Sigmoid colon (tissue), 7 donors: ENCODE data around the gene HADHA. TPM values are rescaled to one million over a fixed set of nuclear protein-coding genes. Genes with fewer than 3 reads are reported as not detected.
A peak's percentile ranks its signal among the peaks of the same experiment; 100 is the strongest.

Experiments
- DNase-seq: peaks from one replicate; pipeline ENCODE4 v3.0.0-alpha.2; 2019
- H3K27ac ChIP-seq, 4 donors: fragments of 200-600 bp; sonication (generic); one replicate each; pipeline ENCODE4 v1.5.1; 2016 to 2019; ENCODE audit warnings: mild to moderate bottlenecking in 1 of 4
- H3K27me3 ChIP-seq, 3 donors: fragments of 200-600 bp; sonication (generic); one replicate each; pipeline ENCODE4 v1.5.1; 2019; ENCODE audit warnings: mild to moderate bottlenecking in 1 of 3
- H3K36me3 ChIP-seq, 4 donors: fragments of 200-600 bp; sonication (generic); one replicate each; pipeline ENCODE4 v1.5.1; 2016 to 2019
- H3K4me1 ChIP-seq, 4 donors: fragments of 200-600 bp; sonication (generic); one replicate each; pipeline ENCODE4 v1.5.1; 2017 to 2019
- H3K4me3 ChIP-seq, 4 donors: fragments of 200-600 bp; sonication (generic); one replicate each; pipeline ENCODE4 v1.5.1; 2017 to 2019; ENCODE audit warnings: mild to moderate bottlenecking in 2 of 4, moderate library complexity in 1 of 4
- H3K9me3 ChIP-seq, 4 donors: fragments of 200-600 bp in 3 of 4; sonication (generic) in 3 of 4; one replicate each; pipeline versions ENCODE4 v1.5.1 to v1.6.1; 2013 to 2019
- EP300 ChIP-seq, 4 donors: sonication (generic); formaldehyde crosslinking; IDR thresholded peaks; one replicate each; pipeline ENCODE4 v1.6.1; 2017; ENCODE audit warnings: antibody characterized with exemption in 4 of 4
- POLR2A ChIP-seq, 2 donors: fragments of 450-650 bp; IDR thresholded peaks; one replicate each; pipeline ENCODE4 v1.6.1; 2016; ENCODE audit warnings: antibody characterized with exemption in 2 of 2, mild to moderate bottlenecking in 2 of 2, moderate library complexity in 2 of 2
- POLR2AphosphoS5 ChIP-seq, 4 donors: sonication (generic); formaldehyde crosslinking; IDR thresholded peaks; one replicate each; pipeline ENCODE4 v1.6.1; 2017; ENCODE audit warnings: antibody characterized with exemption in 4 of 4
- WGBS, 2 donors: extraction: QIAGEN DNeasy Blood & Tissue Kit; methylation state at CpG; one replicate each; pipeline ENCODE4 v1.1.7; 2013; 5-methylcytosine and 5-hydroxymethylcytosine counted together
- intact Hi-C: fragments of 100-400 bp; cut with DNase I; formaldehyde crosslinking; loops from one replicate; pipeline ENCODE4 v1.15.1; 2023
- polyA plus RNA-seq, 3 donors: library from polyadenylated mRNA; stranded (reverse); fragments of 200-250 nt; gene quantifications; one replicate each; pipeline ENCODE4 v1.2.3, GENCODE V29; 2013
- total RNA-seq, 4 donors: library from RNA; depleted of rRNA; stranded (reverse); fragments of >200 nt; gene quantifications; one replicate each; pipeline ENCODE4 v1.1.0, GENCODE V29; 2016
- TF ChIP-seq, protein P1 (sequence below), 4 experiments: fragments of 450-650 bp in 3 of 4; fragments of 200-600 bp in 1 of 4; IDR thresholded peaks; one replicate each; pipeline ENCODE4 v1.5.1; 2016 to 2019; ENCODE audit warnings: antibody characterized with exemption in 4 of 4, mild to moderate bottlenecking in 3 of 4, moderate library complexity in 2 of 4
- donor health status: healthy with polysubstance abuse.
- donor health status: Bipolar disorder and iron deficiency.
- donor health status: healthy.

The HADHA gene
- total and polyA plus RNA-seq, 7 donors = 96.7 to 148 (median 122) TPM

DNA sequence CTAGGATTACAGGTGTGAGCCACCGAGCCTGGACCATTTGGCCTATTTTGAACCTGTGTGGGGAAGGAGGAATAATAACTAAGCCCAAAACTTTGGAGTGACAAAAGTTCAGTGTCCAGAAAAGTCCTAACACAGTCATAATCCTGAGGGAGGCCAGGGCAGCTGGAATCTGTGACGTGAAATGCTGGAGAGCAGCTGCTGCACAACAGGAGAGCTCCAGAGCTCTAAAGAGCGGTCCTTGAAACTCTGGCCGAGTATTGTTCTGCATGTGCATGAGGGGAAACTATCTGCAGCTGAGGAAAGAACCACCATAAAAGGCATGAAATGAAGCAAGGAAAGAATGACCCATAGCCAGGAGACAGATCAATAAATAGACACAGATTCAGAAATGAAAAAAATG, 27.8 kb downstream of the HADHA start:
- no peaks in the 10 kb centered on the region for H3K9me3 ChIP-seq
- WGBS, 2 donors = 95 to 96% methylated on average over 4 of the region's 4 CpGs
- intact Hi-C loops = no loop called here
- DNase-seq = no peak
- TF ChIP-seq, protein P1, sequence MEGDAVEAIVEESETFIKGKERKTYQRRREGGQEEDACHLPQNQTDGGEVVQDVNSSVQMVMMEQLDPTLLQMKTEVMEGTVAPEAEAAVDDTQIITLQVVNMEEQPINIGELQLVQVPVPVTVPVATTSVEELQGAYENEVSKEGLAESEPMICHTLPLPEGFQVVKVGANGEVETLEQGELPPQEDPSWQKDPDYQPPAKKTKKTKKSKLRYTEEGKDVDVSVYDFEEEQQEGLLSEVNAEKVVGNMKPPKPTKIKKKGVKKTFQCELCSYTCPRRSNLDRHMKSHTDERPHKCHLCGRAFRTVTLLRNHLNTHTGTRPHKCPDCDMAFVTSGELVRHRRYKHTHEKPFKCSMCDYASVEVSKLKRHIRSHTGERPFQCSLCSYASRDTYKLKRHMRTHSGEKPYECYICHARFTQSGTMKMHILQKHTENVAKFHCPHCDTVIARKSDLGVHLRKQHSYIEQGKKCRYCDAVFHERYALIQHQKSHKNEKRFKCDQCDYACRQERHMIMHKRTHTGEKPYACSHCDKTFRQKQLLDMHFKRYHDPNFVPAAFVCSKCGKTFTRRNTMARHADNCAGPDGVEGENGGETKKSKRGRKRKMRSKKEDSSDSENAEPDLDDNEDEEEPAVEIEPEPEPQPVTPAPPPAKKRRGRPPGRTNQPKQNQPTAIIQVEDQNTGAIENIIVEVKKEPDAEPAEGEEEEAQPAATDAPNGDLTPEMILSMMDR (IDR thresholded peaks at IDR 0.05) = no peak
- TF ChIP-seq EP300 (IDR thresholded peaks at IDR 0.05) = no peak
- TF ChIP-seq POLR2AphosphoS5 (IDR thresholded peaks at IDR 0.05) = no peak
- TF ChIP-seq POLR2A (IDR thresholded peaks at IDR 0.05) = no peak
- no peak overlapping the region for H3K4me3 ChIP-seq
- H3K27me3 ChIP-seq = no peaks in the 10 kb centered on the region
- peaks cover 9 to 81% (median 32%) of the 10 kb centered on the region in 4 donors for H3K36me3 ChIP-seq
- H3K4me1 ChIP-seq = no peaks in the 10 kb centered on the region
- no peak overlapping the region for H3K27ac ChIP-seq

DNA sequence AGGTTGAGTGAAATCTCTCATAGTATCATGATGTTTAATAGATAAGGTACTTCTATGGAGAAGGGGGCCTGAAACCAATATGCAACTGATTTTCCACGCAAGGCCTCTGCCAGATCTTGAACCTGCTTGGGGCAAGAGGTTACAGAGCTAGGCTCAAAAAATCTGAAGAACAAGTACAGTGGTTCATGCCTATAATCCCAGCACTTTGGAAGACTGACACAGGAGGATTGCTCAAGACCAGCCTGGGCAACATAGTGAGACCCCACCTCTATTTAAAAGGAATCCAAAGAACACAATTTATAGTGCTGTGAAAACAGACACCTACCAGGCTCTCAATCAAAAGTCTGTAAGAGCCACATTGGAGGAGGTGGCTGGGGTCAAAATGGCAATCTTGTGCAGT, 28.6 kb downstream of the HADHA start:
- WGBS, 2 donors = 93 to 97% methylated on average over 1 of the region's 1 CpG
- Histone ChIP-seq H3K9me3 (no peaks in the 10 kb centered on the region), H3K36me3 (peaks cover 9 to 81% (median 33%) of the 10 kb centered on the region in 4 donors)

DNA sequence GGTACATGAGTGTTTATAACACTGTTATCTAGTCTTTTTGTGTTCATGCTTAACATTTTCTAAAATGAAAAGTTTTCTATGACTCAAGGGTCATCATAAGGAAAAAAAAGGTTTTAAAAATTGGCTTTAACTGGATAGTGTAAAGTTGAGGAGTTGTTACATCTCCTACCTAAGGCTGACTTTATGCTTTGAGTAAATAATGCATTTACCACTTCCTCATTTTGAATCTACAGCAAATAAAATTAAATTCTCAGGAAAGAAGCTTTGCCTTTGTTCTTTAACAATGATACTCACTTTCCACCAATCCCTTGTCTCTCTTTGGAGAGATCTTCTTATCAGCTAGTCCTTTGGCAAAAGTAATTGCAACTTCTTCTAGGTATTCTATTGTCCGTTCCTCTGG, 29.7 kb downstream of the HADHA start:
- no peak overlapping the region for H3K27ac ChIP-seq
- whole genome bisulfite sequencing, 2 donors = 17 to 75% methylated on average over 1 of the region's 1 CpG
- no peaks in the 10 kb centered on the region for H3K4me1 ChIP-seq
- TF ChIP-seq, protein P1 (IDR thresholded peaks at IDR 0.05) = no peak
- TF ChIP-seq POLR2AphosphoS5 (IDR thresholded peaks at IDR 0.05) (no peak), EP300 (IDR thresholded peaks at IDR 0.05) (no peak), POLR2A (IDR thresholded peaks at IDR 0.05) (no peak)
- intact Hi-C loops = no loop called here
- no peaks in the 10 kb centered on the region for H3K27me3 ChIP-seq
- H3K9me3 ChIP-seq = no peaks in the 10 kb centered on the region
- DNase-seq = no peak
- no peak overlapping the region for H3K4me3 ChIP-seq
- H3K36me3 ChIP-seq = peaks cover 9 to 82% (median 41%) of the 10 kb centered on the region in 4 donors

More for the DNA sequence above, 28.6 kb downstream of the HADHA start:
- TF ChIP-seq POLR2AphosphoS5 (IDR thresholded peaks at IDR 0.05) = no peak
- no peak for TF ChIP-seq EP300 (IDR thresholded peaks at IDR 0.05)
- no peak for TF ChIP-seq POLR2A (IDR thresholded peaks at IDR 0.05)
- TF ChIP-seq, protein P1 (IDR thresholded peaks at IDR 0.05) = no peak
- no peak for DNase-seq
- H3K27me3 ChIP-seq = no peaks in the 10 kb centered on the region
- intact Hi-C loops = no loop called here
- no peaks in the 10 kb centered on the region for H3K4me1 ChIP-seq
- no peak overlapping the region for H3K27ac ChIP-seq
- no peak overlapping the region for H3K4me3 ChIP-seq

DNA sequence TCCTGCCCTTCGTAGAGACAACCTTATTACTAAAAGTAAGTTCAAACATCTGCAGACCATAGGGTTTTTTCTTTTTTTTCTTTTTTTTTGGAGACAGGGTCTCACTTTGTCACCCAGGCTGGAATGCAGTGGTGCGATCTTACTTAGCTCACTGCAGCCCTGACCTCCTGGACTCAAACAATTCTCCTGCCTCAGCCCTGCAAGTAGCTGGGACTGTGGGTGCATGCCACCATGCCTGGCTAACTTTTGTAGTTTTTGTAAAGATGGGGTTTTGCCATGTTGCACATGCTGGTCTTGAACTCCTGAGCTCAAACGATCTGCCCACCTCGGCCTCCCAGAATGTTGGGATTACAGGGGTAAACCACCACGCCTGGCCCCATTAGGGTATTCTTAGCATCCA, 32.4 kb downstream of the HADHA start:
- Histone ChIP-seq H3K4me3 (no peak overlapping the region), H3K27me3 (no peaks in the 10 kb centered on the region), H3K27ac (no peak overlapping the region), H3K4me1 (no peaks in the 10 kb centered on the region), H3K9me3 (no peaks in the 10 kb centered on the region), H3K36me3 (peaks cover 9 to 96% (median 50%) of the 10 kb centered on the region in 4 donors)
- TF ChIP-seq POLR2A (IDR thresholded peaks at IDR 0.05) = no peak
- TF ChIP-seq, protein P1 (IDR thresholded peaks at IDR 0.05) = no peak
- no peak for TF ChIP-seq POLR2AphosphoS5 (IDR thresholded peaks at IDR 0.05)
- TF ChIP-seq EP300 (IDR thresholded peaks at IDR 0.05) = no peak
- intact Hi-C loops = no loop called here
- WGBS, 2 donors = 92 to 97% methylated on average over 5 of the region's 5 CpGs
- DNase-seq = no peak

DNA sequence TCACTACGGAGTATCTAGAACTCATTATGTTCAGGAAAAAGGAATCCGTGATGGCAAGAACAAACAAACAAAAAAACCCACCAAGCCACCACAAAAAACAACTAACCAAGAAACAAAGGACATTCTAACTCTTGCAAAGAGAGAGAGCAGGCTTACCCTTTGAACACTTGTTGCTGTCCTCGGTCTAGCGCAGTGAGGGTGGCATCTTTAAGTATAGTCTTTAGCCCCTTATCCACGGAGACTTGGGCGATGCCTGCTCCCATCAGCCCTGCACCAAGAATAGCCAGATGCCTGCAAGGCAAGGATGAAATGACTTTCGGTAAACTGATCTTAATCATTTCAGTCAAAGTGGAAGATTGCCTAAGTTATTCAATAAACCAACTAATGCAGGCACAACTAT, 40.5 kb downstream of the HADHA start:
- H3K36me3 ChIP-seq = peaks cover 10 to 87% (median 42%) of the 10 kb centered on the region in 4 donors
- H3K4me3 ChIP-seq = no peak overlapping the region
- H3K4me1 ChIP-seq = peaks cover 0 to 8% (median 0%) of the 10 kb centered on the region in 4 donors
- H3K27ac ChIP-seq = no peak overlapping the region
- TF ChIP-seq, protein P1 (IDR thresholded peaks at IDR 0.05) = no peak
- TF ChIP-seq POLR2A (IDR thresholded peaks at IDR 0.05) = no peak
- TF ChIP-seq EP300 (IDR thresholded peaks at IDR 0.05) = no peak
- no peak for TF ChIP-seq POLR2AphosphoS5 (IDR thresholded peaks at IDR 0.05)
- 93 to 94% methylated on average over 7 of the region's 7 CpGs for WGBS, 2 donors
- no peaks in the 10 kb centered on the region for H3K27me3 ChIP-seq
- no peaks in the 10 kb centered on the region for H3K9me3 ChIP-seq
- intact Hi-C loops = no loop called here
- DNase-seq = peak; percentile 21
